GM12891 (cell line): Measurements from ENCODE around the gene SYCP2.

Experiments
- POLR2A ChIP-seq: IDR thresholded peaks from 2 replicates; pipeline ENCODE4 v1.6.1; 2011; ENCODE audit warnings: low read depth, low read length, control low read depth
- POLR2AphosphoS5 ChIP-seq: IDR thresholded peaks from 2 replicates; pipeline ENCODE4 v1.6.1; 2011; ENCODE audit warnings: low read depth, low read length, control low read depth
- POU2F2 ChIP-seq: IDR thresholded peaks from 2 replicates; pipeline ENCODE4 v1.6.1; 2011; ENCODE audit warnings: low read depth, mild to moderate bottlenecking, control low read depth, low read length, moderate library complexity
- TAF1 ChIP-seq: IDR thresholded peaks from 2 replicates; pipeline ENCODE4 v1.6.1; 2011; ENCODE audit warnings: low read depth, low read length, control low read depth

DNA sequence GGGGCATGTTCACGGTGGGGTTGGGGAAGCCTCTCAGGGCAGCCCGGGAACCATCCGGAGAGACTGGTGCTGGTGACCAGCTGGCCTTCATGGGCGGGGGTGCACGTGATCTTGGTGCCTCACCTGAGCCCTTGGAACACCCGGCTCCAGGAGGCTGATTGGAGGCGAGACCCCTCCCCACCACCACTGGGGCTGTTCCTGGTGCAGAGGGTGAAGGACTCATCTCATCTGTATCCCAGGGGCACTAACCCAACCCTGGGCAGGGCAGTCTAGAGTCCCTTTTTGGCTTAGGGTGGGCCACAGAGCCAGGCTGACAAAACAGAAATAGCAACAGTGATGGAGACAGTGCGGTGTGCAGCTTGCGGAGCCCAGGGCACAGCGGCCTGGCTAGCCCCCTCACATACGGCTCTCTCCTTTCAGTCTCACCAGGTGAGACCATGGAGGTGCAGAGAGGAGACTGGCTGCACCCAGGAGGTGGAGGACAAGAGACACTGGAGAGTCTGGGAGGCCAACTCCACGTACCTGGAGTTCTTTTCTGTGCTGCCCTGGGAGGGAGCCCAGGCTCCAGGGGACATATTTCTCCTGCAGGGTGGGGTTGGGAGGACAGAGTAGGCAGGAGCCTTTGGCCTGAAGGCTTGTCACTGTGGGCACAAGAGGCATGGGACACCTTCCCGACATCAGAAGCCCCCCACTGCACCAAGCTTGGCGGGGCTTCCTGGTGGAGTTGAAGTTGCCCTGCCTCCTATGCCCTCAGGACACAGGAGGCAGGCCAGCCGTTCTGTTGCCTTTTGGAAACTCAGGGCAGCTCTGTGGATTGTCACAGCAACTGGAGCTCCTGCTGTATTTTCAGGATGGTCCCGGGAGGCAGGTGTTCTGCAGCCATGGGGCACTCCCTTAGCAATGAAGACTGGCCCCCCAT is 106.0 kb downstream of the SYCP2 start:
- no peak for TF ChIP-seq POLR2A
- no peak for TF ChIP-seq TAF1
- TF ChIP-seq POU2F2 = no peak
- no peak for TF ChIP-seq POLR2AphosphoS5
